Embryonic facial prominence (tissue), 1 donor: Measurements from ENCODE around the gene RNF32.
"Not testable (repeated sequence)": the region's sequence is repeated elsewhere in the genome, so short reads cannot be mapped to it uniquely, and the experiment has no call there.

ENCODE experiments used
- DNase-seq: peaks from one replicate; pipeline ENCODE4 v3.0.0-alpha.2; 2016; ENCODE audit errors: extremely low spot score

RNF32 gene

DNA sequence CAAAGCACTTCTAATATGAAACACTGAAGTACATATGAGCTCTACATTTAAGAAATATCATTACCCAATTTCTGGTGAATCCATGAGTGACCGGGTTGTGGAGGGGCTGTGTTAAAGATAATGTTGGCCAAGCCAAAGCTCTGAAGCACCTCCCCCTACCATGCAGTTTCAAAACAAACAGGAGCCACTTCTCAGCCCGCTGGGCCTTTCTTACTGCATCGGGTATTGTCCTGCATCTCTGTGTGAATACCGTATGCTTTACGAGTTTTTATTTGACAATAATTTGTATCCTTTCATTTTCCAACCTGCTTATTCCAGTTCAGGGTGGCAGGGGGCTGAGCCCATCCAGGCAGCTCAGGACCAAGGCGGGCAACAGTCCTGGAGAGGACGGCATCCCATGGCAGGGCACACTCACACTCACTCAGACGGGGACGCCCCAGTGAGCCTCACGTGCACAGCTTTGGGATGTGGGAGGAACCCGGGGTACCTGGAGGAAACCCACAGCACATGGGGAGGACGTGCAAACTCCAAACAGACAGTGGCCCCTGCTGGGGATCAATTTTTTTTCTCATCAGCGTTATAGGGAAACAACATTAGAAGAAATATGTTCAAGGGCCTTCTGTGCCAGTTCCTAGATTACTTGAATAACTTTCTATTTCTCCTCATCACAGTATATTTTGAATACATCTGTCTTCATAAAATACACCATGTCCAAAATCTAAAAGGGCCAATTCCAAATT is 1.9 kb downstream of the RNF32 start:
- DNase-seq: no peak

- DNase-seq: not testable (repeated sequence)
Observed at GRCh38 chr7:156647330-156647729, 6.8 kb downstream of the RNF32 start.

DNA sequence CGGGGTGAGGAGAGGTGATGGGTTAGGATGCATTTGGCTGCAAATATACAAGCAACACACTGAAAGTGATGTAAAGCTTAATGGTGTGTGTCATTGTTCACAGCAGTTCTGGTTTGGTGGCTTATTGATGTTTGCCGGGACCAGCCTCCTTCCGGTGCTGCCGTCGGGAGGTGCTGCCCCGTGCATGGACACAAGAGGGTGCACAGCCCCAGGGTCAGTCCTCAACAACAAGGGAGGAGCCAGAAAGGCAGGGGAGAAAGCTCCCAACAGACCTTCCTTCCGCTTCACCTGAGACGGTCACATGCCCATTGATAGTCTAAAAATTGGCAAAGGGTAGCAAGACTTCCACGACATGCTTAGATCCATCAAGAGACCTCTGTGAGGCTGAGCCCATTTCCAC is 9.5 kb downstream of the RNF32 start:
- no peak for DNase-seq

DNA sequence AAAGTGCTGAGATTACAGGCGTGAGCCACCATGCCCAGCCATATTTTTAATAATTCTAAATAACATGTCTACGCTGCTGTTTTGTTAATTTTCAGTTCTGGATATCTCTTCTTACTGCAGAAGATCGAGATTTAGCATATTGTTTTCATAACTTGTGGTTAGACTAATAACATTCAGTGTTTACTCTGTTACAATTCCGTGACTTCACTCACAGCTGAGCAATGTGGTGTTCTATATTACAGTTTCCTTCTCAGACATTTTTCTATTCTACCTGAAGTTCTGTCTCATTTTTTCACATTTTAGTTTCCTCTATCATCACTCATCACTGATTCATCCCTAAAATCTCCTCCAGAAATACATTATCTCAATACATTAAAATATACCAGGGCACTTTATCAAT is 10.9 kb downstream of the RNF32 start:
- DNase-seq: no peak

- no peak for DNase-seq
Observed at GRCh38 chr7:156652886-156653568, 12.5 kb downstream of the RNF32 start.

DNA sequence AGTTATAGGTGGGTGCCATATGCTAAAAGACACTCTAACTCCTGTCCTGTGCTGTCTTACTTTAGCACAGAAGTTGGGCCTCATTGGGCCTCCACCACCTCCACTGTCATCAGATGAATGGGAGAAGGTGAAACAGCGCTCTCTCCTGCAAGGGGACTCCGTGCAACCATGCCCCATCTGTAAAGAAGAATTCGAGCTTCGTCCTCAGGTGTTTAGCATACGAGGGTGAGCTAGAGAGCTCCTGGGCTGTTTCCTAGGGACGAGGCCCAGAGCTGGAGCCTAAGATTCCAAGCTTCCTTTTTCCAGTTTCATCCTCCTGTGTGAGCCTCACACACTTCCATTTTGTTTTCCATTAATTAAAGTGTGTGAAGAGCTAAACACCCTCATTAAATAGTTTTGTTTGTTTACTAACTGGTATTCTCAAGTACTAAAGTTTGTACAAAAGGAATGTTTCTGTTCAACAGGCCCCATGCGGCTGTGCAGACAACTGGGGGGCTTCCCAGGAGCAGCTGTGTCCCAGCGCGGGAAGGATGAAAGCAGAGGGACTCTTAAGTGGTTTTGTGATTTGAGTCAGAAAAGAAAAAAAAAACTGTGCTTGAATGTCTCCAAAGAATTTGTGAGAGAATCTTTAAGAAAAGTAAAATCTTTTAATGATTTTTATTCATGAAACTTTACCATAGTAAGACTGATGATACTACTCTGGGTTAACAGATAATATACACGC is 14.1 kb downstream of the RNF32 start:
- DNase-seq: no peak

DNA sequence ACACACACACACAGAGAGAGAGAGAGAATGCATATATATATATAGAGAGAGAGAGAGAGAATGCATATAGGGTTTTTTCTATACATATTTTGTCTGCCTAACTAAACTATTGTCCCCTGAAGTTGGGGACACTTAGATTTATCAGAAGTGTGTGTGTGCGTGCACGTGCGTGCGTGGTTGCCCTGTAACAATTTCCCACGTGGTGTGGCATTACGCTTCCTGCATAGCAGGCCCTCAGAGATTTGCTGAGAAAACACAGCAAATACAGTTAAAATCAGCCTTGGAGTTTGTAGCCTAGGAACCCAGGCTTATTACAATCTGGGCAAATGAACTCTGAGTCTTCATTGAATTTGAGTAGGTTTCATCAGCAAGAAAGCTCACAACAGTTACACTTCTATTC is 14.7 kb downstream of the RNF32 start:
- no peak for DNase-seq

DNA sequence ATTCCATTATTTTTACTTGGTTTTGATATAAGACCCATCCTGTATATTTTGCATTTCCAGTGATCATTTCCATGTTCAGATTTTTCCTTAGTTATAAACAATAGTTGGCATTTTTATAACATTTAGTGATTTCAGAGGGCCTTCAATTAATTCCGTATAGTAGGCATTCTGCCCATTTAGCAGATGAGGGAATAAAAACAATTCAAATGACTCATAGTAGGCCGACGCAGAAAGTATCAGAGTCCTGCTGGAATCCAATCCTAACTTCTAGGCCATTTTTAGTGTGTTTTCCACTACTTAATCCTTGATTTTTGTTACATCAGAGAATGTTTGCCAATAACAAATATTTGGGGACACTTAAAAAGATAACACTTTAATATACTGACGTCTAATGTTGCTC is 15.4 kb downstream of the RNF32 start:
- no peak for DNase-seq

GRCh38 chr7:156656598-156656997 is 16.0 kb downstream of the RNF32 start:
- no peak for DNase-seq

- DNase-seq: no peak
Observed at GRCh38 chr7:156657681-156658080, 17.1 kb downstream of the RNF32 start.

GRCh38 chr7:156659203-156659602 is 18.6 kb downstream of the RNF32 start:
- DNase-seq: no peak

- no peak for DNase-seq
Observed at GRCh38 chr7:156659961-156660360, 19.4 kb downstream of the RNF32 start.

DNA sequence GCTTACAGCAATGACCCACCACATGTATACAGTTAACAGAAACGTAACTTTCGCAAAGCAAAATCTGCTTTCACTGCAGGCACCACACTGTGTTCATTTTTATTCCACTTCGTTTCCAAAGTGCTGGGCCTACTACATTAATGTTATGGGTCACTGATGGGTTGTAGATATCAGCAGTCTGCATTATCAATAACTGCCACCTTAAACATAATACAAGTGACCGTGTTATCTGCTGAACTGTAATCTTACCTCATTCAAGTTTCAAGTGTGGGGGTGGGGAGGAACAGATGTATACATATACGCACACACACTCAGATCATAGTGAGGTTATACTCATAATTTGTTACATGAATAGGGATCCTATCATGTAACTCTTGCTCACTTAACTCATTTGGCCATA is 21.1 kb downstream of the RNF32 start:
- no peak for DNase-seq

DNA sequence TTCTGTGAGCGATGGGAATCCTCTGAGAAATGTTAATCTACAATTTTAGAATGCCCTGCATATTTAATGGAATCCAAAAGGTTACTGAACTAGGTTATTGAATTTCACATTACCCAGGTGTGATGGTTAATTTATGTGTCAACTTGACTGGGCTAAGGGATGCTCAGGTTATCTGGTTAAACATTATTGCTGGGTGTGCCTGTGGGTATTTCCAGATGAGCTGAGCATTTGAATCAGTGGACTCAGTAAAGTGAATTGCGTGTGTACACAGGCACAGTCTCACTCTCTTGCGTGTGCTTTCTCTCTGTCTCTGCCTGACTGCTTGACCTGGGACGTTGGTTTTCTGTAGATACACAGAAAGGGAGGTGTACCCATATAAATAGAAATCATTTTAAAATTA is 21.7 kb downstream of the RNF32 start:
- DNase-seq: no peak

GRCh38 chr7:156665101-156665500 is 24.5 kb downstream of the RNF32 start:
- no peak for DNase-seq

DNA sequence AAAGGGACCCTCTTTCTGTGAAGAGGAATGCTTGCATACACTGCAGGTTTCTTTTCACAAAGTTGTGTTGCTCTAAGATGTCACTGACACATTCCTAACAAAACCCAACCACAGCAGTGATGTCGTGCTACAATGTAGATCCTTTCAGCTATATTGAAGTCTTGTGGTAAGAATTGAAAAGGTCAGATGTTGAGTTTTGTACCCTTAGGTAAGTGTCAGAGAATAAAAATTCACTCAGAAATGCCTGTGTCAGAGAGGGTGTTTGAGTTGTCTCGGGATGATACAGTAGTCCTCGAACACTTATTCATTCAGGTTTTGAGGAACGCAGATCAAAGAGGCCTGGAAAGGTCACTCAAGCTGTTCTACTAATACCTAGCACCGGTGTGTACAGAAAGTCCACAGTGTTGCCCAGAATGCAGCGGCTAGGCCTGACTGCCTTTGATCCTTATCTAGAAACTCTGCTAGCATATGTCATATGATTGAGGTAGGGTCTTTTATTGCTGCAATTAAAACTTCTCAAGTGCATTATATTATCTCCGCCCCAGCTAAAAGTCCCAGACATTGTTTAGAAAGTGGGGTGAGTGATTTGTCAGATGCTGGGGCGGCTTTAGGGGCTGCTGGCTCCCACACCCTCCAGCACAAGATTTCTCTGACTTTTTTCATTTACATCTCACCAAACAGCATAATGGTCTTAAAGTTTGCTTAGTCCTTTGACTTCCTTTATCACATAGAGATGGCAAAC is 26.0 kb downstream of the RNF32 start:
- DNase-seq: no peak

DNA sequence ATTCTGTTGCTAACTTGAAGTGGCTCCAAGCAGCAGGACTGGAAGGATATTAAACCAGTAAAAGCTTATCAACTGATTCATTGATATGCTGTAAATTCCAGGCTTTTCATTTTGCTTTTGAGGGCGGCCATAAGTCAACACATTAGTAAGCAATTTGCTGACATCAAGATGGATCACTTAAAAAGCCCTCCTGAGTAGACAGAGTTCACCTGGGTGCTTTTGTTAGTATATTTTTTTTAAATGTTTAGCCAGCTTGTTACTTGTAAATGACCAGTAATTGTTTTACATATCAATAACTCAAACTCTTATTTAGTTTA is 26.5 kb downstream of the RNF32 start:
- DNase-seq: no peak

DNA sequence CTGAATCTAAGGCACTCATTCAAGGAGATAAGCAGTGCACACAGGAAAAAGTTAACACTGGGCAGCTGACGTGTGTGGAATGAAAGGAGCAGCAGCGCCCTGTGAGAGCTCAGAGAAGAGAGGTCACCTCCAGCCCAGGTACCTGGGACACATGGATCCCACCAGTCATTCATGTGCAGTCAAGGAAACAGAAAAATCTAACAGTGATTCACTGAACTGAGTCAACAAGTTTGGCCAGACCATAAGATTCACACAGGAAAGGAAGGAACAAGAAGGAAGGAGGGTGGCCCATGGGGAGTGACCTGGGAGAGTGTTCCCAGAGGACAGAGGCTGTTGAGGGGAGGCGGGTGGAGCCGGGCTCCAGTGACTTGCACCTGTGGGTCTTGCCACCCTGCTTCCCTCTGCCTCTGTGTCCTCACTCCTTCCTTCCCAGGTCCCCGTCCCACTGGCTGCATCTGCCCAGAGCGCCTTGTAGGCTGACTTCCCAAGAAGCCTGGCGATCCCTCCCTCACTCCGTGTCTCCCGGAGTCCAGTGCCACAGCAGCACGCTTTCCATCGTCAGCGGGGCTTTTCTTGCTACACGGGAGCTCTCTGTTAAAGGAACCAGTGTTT is 27.7 kb downstream of the RNF32 start:
- DNase-seq: no peak

GRCh38 chr7:156669035-156669828 is 28.7 kb downstream of the RNF32 start:
- DNase-seq: no peak

- DNase-seq: no peak
Observed at GRCh38 chr7:156673454-156673853, 32.9 kb downstream of the RNF32 start.

- DNase-seq: no peak
Observed at GRCh38 chr7:156673902-156674301, 33.3 kb downstream of the RNF32 start.
